Activated CD4-positive, alpha-beta T cell treated with anti-CD3 and anti-CD28 coated beads, Interleukin-2, amount 50 U/mL, for 4 hours (primary cell): ENCODE results near the gene SELENOH.

Source experiments
- DNase-seq, 2 experiments: peaks; one replicate each; pipeline ENCODE4 v3.0.0-alpha.2; 2020

SELENOH gene

DNA sequence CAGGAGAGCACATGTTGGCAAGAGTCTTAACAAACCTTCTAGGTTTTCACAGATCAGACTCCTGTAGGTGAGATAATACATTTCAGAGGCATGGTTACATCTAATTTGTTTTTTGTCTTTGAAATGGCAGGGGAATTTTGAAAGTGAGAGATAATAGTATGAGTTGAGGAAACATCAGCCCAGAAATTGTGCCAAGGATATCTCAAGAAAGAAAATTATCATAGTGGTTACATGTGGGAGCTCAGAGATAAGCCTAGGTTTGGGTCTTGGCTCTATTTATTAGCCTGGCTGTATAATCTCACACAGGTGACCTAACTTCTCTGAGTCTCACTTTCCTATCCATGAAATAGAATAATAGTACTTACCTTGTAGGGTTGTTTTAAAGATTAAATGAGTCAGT is 9.9 kb downstream of the SELENOH start:
- no peak for DNase-seq

GRCh38 chr11:57751676-57752253 is 10.5 kb downstream of the SELENOH start, which contains the start of gene BTBD18:
TSS of gene BTBD18 (minus strand) at chr11:57751819. CDS start at chr11:57751188, 631 bp downstream.
- DNase-seq, result no peak

GRCh38 chr11:57752954-57753353 is 11.7 kb downstream of the SELENOH start:
- DNase-seq, result no peak

GRCh38 chr11:57758174-57758573 is 16.9 kb downstream of the SELENOH start:
- no peak for DNase-seq

DNA sequence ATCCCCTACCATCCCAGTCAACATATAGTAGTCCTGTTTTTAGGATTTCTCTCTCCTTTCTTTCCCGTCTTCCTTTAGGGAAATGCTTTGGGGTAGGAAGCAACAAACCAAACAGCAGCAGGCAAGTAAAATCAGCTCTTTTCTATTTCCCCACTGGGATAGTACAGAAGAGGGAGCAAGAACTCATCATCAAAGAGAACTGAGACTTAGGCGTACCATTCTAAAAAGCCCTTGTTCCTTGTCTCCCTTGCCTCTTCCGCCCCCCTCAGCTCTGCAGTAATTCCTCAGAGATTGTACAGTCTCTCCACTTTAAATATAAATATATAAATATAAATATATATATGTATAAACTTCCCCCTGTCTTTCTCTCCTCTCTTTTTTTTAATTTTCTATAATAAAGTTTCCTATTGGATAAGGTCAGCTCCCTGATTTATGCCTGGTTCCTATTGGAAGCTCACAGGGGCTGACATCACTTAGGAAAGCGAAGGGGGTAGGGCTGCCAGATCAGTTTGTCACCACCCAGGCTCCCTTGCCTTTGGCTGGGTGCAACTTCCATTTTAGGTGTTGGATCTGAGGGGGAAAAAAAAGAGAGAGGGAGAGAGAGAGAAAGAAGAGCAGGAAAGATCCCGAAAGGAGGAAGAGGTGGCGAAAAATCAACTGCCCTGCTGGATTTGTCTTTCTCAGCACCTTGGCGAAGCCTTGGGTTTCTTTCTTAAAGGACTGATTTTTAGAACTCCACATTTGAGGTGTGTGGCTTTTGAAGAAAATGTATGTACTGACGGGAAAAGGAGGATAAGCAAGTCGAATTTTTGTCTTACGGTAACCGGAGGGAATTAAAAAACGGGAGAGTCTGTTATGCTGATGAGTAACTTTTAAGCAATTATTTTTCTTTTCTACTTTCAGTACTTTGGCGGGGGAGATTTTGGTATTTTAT is 20.3 kb downstream of the SELENOH start, which contains the start of gene CTNND1:
CTNND1 (plus strand) TSS at position 502 of the 934 bp plus-strand sequence. CDS start 29,677 bp downstream, outside the sequence.
- no peak for DNase-seq

DNA sequence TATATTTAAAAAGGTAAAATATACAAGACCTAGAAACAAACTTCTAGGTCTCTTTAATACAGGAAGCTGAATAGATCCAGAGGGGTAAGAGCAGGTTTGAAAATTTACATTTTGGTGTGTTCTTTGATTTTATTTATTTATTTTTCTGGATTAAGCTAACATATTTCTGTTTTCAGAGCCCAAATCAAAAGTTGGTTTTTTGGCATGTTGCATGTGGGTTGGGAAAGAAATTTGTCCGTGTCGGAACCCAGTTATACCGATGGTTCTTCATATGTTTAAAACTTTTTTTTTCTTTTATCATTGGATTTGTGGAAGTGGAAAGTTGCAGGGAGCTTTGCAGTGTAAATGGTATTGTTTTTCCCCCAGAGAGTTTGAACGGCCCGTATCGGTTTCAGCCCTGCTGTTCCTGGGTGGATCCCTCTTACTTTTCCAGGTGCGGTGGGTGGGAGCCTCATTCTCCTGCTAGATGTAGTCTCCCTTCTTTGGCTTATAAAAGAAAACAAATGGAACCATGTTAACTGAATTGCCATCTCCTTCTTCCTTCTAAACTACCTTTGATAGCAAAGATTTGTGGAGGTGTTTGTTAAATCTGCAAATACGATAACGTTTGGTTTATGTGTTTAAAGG is 21.1 kb downstream of the SELENOH start:
- no peak for DNase-seq

DNA sequence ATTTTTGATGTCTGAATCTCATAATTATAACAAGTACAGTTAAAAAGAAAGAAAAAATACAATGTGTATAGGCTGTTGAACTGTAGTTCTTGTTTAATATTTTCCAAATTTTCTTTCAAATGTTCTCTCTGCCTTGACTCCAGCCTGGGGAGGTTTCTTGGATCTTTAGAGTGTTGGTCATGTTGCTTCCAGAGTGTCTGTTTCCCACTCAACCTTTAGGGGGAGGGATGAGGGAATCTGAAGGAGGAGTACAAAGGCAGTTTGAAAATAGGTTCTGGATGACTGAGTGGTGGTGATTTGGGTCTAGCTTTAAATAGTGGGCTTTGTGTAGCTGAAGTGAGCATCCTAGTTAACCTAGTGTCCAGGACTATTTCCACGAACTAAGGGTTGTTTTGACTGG is 22.3 kb downstream of the SELENOH start:
- DNase-seq, result no peak

GRCh38 chr11:57764021-57764420 is 22.7 kb downstream of the SELENOH start:
- DNase-seq, result no peak

- DNase-seq, result no peak
Measured at GRCh38 chr11:57764566-57764965, 23.3 kb downstream of the SELENOH start.

DNA sequence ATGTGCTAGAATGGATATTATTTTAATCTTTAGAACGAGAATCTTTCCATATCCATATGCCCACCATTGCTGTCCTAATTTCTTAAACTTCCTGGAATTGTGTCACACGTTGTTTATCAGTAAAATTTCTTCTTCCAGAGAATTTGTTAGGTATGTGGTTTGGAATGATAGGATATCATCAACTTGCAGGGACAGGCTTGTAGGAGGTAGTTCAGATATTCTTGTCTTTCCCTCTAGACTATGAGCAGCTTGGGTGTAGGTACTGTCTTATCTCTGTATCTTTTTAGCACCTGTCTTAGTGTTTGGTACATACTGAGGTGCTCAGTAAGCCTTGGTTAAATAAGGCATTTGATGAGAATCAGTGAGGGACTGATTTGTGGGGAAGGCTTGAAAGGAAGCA is 23.7 kb downstream of the SELENOH start:
- no peak for DNase-seq

- no peak for DNase-seq
Measured at GRCh38 chr11:57770793-57771192, 29.5 kb downstream of the SELENOH start.

DNA sequence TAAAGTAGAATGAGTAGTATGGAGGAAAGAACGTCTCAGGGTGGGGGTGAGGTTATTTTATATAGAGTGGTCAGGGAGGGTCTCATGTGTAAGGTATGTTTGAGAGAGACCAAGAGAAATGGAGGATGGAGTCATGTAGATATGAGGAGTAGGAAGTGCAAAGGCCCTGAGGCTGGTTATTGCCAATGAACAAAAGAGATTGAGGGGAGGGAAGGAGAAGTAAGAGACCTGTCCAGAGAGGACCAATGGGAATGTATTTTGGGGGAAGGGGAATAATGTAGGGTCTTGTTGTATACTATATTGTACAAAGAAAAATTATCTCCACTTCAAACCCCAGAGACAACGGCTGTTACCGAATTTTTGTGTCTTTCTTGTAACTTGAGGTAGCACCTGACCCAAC is 30.1 kb downstream of the SELENOH start:
- no peak for DNase-seq

GRCh38 chr11:57772562-57772961 is 31.3 kb downstream of the SELENOH start:
- no peak for DNase-seq

DNA sequence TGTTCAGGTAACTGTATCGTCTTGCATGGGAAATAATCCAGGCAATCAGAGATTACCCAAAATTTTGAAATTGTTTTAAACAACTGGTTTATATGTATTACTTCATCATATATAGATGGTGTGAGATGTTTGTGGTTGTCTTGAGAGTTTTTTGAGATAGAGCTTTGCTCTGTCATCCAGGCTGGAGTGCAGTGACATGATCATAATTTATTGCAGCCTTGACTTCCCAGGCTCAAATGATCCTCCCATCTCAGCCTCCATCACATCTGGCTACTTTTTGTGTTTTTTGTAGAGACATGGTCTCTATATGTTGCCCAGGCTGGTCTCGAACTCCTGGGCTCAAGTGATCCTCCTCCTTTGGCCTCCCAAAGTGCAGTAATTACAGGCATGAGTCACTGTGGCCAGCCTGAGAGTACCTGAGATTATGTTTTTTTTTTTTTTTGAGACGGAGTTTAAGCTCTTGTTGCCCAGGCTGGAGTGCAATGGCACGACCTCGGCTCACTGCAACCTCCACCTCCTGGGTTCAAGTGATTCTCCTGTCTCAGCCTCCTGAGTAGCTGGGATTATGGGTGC is 31.8 kb downstream of the SELENOH start:
- DNase-seq, result no peak

GRCh38 chr11:57775491-57775890 is 34.2 kb downstream of the SELENOH start:
- DNase-seq, result no peak

- DNase-seq, result no peak
Measured at GRCh38 chr11:57776031-57776521, 34.8 kb downstream of the SELENOH start.

DNA sequence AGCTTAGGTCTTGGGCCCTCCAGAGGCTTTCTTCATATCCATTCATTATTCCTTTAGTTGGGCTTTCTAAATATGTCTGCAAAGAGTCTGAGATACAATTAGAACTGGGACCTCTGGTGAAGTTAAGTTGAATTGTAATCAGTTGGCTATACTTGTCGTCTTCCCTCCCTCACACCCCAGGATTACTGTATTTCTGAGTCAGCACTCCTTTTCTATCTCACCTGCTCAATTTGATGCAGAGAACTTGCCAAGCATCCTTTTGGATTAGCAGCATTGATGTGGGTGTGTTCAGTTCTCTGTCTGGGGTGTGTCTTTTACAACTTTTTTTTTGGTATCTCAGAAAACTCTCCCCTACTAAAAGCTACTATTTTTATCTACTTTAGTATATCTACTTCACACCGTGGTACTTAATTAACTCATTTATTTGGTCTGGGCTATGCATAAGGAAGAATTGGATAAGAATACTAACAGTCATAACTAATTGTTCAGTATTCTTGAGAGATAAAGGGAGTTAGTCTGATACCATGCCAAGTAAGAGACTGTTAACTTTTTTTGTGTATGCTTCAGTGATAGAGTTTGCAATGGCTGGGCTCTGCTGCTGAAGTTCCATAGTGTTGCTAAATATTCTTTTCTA is 35.4 kb downstream of the SELENOH start:
- no peak for DNase-seq

GRCh38 chr11:57777969-57778317 is 36.7 kb downstream of the SELENOH start:
- DNase-seq, result no peak

DNA sequence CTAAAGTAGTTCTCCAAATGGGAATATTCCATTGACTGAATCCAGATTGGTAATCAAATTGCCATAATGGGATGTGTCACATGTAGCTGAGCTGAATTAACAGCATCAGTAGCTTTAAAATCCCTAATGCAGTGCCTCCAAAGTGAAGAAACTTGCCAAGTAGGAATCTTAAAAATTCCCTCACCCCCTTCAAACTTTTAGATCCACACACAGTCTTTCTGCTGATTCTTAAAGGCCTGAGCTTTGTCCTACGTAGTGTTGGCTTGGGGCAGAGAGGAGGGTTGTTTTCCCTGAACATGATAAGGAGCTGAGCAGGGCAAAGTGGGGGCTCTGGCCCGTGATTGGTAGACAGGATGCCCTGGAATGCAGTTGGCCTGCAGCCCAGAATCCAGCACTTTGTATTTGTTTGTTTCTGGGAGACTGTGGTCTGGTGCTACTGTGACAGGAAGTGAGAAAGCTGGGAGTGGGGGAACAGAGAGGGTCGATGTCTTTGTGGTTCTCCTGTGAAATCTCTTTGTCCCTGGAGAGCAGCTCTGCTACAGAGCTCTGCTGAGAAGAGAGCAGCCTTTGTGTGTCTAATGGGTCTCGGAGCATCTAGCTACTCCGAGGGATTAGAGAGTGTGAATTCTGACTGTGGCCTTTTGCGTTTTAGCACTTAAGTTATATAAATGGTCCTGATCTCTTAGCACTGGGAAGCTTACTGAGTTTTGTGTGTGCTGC is 37.2 kb downstream of the SELENOH start:
- no peak for DNase-seq

DNA sequence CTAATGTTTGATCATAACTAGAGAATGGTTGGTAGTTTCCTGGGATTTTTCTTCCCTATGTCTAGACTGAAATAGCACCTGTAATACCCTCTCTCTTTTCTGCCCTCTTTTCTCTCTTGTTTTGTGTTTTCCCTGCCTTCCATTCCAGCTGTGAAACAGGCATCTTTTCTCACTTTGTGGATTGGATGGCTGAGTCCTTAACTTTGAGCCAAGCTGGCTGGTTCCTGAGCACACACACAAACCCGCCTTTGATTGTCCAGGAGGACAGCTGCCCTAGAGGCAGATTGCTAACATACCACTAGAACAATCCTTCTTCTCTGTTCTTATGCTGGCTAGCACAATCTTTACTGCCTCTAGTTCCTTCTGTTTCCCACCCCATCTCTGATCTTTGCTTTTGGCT is 38.0 kb downstream of the SELENOH start:
- DNase-seq, result no peak

DNA sequence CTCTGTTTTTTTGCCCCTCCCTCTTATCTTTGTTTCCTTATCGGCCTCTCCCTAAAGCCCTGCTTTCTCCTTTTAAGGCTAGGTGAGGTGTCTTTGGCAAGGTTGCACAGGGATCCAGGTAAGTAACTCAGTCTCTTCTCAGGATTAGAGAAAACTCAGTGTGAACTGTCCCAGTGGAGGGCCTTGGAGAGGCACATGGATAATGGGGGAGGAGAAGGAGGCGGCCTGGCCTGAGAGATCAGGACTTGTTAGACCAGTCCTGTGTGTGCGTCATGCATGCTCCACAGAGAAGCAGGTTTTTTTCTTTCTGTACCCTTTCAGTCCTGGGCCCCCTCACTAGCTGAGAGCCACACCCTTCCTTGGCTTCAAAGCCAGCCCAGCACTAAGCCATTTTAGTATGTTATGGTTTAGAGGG is 40.2 kb downstream of the SELENOH start:
- no peak for DNase-seq

DNA sequence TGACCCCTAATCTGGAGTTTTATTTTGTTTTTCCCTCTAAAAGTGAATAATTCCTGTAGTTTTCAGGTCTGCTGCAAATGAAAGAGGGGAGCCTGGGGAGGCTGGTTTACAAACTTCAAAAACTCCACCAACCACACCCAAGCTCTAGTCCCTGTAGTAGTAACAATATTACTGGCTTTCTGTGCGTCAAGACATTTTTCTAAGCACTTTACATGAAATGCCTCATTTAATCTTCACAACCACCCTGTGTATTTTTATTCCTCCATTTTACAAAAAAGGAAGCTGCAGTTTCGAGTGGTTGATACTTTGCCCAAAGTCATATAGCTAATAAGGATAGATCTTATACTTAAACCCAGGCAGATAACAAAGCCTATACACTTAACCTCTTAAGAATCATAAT is 43.8 kb downstream of the SELENOH start:
- DNase-seq, result no peak
